H1 (cell line): ENCODE data around the gene GPC4. TPM values are rescaled to one million over a fixed set of nuclear protein-coding genes. Genes with fewer than 3 reads are reported as not detected.

ENCODE experiments used
- ATF3 ChIP-seq: IDR thresholded peaks from 2 replicates; pipeline ENCODE4 v1.6.1; 2011; ENCODE audit warnings: low read depth, mild to moderate bottlenecking, low read length; ENCODE audit not compliant: insufficient read depth
- CEBPB ChIP-seq: IDR thresholded peaks from 2 replicates; pipeline ENCODE4 v1.6.1; 2012; ENCODE audit warnings: low read depth, low read length
- SP2 ChIP-seq: IDR thresholded peaks from 2 replicates; pipeline ENCODE4 v1.6.1; 2012; ENCODE audit warnings: mild to moderate bottlenecking, low read length, inconsistent platforms
- polyA plus RNA-seq, 7 experiments: library from polyadenylated mRNA; depleted of rRNA in 3 of 7; stranded (reverse) in 5 of 7; unstranded in 2 of 7; fragments of >200 nt in 5 of 7; fragments of 200-250 nt in 2 of 7; gene quantifications; 1 replicate in 5 of 7; 2 replicates in 1 of 7; 4 replicates in 1 of 7; pipeline versions ENCODE4 v1.2.1 to v1.2.3, GENCODE V29; 2011 to 2013; ENCODE audit warnings: missing spikeins in 2 of 7, mixed read lengths in 2 of 7
- total RNA-seq: library from RNA; stranded (reverse); fragmentation: NEBNext Ultra II Directional; extraction: Animal tissue kit (Norgen Biotek cat#: 25700); gene quantifications from 2 replicates; pipeline ENCODE4 v1.2.1, GENCODE V29; 2021

GPC4 gene
- total and polyA plus RNA-seq, 2 of the 8 experiments (the other 6 are each of a cell fraction or from before 2014, with no cell fraction given), result 46.8 to 230 TPM

GRCh38 chrX:133391111-133391510 lies 24.2 kb downstream of the GPC4 start (continued):
- TF ChIP-seq SP2 (no peak), ATF3 (no peak), CEBPB (no peak)
- TF ChIP-seq, all 59 proteins: peak for 0
